IPS-20b (cell line): Measurements from ENCODE around the gene RBM12.
"Not testable (repeated sequence)": the region's sequence is repeated elsewhere in the genome, so short reads cannot be mapped to it uniquely, and the experiment has no call there.

Source experiments
- H3K27ac ChIP-seq: one replicate; pipeline ENCODE4 v1.5.1; 2013; ENCODE audit warnings: low read length
- H3K27me3 ChIP-seq: 2 replicates; pipeline ENCODE4 v1.6.1; 2013; ENCODE audit warnings: mild to moderate bottlenecking, low read length, inconsistent platforms; ENCODE audit not compliant: insufficient read depth
- H3K36me3 ChIP-seq: 2 replicates; pipeline ENCODE4 v1.6.1; 2013; ENCODE audit warnings: low read depth, mild to moderate bottlenecking, inconsistent platforms, low read length, moderate library complexity; ENCODE audit not compliant: insufficient read depth
- H3K4me1 ChIP-seq: 2 replicates; pipeline ENCODE4 v1.6.1; 2013; ENCODE audit warnings: mild to moderate bottlenecking, control low read depth, inconsistent platforms, low read length, moderate library complexity; ENCODE audit not compliant: insufficient read depth
- H3K4me3 ChIP-seq: 2 replicates; pipeline ENCODE4 v1.5.1; 2013; ENCODE audit warnings: mild to moderate bottlenecking, low read length, inconsistent platforms
- H3K9ac ChIP-seq: 2 replicates; pipeline ENCODE4 v1.6.1; 2013; ENCODE audit warnings: low read depth, mild to moderate bottlenecking, inconsistent platforms, low read length, moderate library complexity
- H3K9me3 ChIP-seq: 2 replicates; pipeline ENCODE4 v1.6.1; 2013; ENCODE audit warnings: mild to moderate bottlenecking, low read depth, low read length, inconsistent platforms; ENCODE audit not compliant: insufficient read depth

RBM12 gene, protein sequence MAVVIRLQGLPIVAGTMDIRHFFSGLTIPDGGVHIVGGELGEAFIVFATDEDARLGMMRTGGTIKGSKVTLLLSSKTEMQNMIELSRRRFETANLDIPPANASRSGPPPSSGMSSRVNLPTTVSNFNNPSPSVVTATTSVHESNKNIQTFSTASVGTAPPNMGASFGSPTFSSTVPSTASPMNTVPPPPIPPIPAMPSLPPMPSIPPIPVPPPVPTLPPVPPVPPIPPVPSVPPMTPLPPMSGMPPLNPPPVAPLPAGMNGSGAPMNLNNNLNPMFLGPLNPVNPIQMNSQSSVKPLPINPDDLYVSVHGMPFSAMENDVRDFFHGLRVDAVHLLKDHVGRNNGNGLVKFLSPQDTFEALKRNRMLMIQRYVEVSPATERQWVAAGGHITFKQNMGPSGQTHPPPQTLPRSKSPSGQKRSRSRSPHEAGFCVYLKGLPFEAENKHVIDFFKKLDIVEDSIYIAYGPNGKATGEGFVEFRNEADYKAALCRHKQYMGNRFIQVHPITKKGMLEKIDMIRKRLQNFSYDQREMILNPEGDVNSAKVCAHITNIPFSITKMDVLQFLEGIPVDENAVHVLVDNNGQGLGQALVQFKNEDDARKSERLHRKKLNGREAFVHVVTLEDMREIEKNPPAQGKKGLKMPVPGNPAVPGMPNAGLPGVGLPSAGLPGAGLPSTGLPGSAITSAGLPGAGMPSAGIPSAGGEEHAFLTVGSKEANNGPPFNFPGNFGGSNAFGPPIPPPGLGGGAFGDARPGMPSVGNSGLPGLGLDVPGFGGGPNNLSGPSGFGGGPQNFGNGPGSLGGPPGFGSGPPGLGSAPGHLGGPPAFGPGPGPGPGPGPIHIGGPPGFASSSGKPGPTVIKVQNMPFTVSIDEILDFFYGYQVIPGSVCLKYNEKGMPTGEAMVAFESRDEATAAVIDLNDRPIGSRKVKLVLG

DNA sequence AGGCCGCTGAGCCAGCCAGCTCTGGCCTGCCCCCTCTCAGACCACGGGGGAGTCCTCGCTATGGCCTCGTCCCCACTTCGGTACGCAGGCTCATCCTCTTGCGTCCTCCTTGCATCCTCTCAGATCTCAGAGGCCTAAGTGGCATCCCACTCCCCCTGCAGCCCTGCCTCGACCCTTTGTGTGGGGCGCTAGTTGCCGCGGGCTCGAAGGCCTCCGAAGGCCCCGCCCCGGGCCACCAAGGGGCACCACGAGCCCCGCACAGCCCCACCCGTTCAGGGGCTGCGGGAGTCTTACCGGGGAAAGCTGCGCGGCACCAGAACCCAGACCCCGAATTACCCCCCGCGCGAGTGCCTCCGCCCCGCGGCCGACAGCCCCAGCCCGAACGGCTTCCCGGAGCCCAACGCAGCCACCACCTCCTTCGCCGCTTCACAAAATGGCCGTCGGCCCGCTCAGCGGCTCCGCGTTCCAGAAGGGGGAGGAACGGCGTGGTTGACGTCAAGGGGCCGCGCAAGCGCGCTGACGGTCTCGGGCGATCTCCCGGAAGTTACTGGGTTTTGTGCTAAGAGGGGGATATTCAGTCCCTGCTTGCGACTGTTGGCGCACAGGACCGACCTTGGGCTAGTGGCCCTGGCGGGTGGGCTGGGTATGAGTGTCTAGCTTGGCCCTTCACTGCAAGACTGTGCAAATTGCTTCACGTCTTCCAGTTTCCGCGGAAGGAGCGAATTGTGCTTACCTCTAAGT, at the start of gene RBM12, which contains the start of gene CPNE1:
RBM12 (minus strand) TSS at position 435 of the 741 bp plus-strand sequence. CDS start 9,578 bp downstream, outside the sequence.
CPNE1 (minus strand) TSS at position 435 of the 741 bp plus-strand sequence. CDS start 31,977 bp downstream, outside the sequence.
- H3K9me3 ChIP-seq, result no peaks in the 10 kb centered on the region
- H3K4me1 ChIP-seq, result peaks cover 18% of the 10 kb centered on the region; the same call in 1 of the 2 replicates
- peak within 1 kb of the TSS; percentile 99 for H3K4me3 ChIP-seq
- H3K36me3 ChIP-seq, result peaks cover 9% of the 10 kb centered on the region; the same call in 1 of the 2 replicates
- peak within 1 kb of the TSS; percentile 99 for H3K9ac ChIP-seq
- H3K27me3 ChIP-seq, result no peaks in the 10 kb centered on the region
- H3K27ac ChIP-seq, result peak within 1 kb of the TSS; percentile 96

DNA sequence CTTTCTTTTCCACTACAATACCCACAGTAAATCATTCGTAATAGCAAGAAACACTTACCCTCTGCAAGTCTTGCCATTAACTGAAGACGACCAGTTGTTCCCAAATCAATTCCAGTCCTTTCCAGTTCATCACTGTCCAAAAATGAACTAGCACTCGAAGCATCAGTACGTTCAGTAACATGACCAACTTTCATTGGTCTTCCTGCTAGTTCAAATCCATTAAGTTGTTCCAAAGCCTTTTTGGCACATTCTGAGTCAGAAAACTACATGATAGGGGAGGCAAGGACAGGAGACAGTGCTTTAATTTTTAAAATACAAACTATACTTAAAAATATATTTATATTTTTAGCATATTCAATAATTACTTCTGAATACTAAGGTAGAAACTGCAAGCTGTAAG, 49.4 kb upstream of the RBM12 start:
- Histone ChIP-seq H3K9me3 (no peaks in the 10 kb centered on the region), H3K27ac (no peak overlapping the region)

DNA sequence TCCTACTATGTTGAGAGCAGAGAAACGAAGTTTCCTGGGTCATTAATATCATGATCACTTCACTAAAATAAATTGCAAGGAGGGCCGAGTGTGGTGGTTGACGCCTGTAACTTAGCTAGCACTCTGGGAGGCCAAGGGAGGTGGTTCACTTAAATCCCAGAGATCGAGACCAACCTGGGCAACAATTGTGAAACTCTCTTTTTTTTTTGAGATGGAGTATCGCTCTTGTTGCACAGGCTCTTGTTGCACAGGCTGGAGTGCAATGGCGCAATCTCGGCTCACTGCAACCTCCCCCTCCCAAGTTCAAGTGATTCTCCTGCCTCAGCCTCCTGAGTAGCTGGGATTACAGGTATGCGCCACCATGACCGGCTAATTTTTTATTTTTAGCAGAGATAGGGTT, 48.4 kb upstream of the RBM12 start:
- not testable (repeated sequence) for H3K9me3 ChIP-seq, H3K27me3 ChIP-seq, H3K27ac ChIP-seq, H3K9ac ChIP-seq, H3K4me3 ChIP-seq, H3K4me1 ChIP-seq
- H3K36me3 ChIP-seq, result peaks cover 100% of the 10 kb centered on the region

More for the DNA sequence above, 49.4 kb upstream of the RBM12 start:
- no peak overlapping the region for H3K9ac ChIP-seq
- H3K4me3 ChIP-seq, result no peak overlapping the region
- no peaks in the 10 kb centered on the region for H3K27me3 ChIP-seq
- H3K4me1 ChIP-seq, result no peaks in the 10 kb centered on the region
- H3K36me3 ChIP-seq, result peaks cover 100% of the 10 kb centered on the region

DNA sequence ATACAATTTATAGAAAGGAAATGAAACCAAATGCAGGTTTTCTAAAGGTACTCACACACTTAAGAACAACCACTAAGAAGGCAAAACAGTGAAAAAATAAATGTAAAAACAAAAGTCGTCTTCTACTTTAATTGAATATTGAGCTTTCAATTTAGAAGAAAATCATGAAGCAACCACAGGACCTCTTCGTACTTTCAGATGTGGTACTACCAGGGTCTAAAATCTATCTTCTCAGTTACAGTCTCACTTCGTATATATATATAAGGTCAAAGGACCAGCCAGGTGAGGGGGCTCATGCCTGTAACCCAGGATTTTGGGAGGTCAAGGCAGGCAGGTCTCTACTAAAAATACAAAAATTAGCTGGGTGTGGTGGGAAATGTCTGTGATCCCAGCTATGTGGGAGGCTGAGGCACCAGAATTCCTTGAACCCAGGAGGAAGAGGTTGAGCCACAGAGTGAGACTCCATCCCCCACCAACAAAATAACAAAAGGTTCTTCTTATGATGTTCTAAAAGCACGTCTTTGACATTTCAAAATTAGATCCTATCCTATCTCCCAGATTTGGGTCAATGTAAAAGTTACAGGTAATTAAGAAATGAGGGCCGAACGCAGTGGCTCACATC, 47.0 kb upstream of the RBM12 start:
- Histone ChIP-seq H3K27ac (no peak overlapping the region), H3K4me1 (no peaks in the 10 kb centered on the region), H3K36me3 (peaks cover 99% of the 10 kb centered on the region), H3K4me3 (no peak overlapping the region), H3K9ac (no peak overlapping the region), H3K9me3 (no peaks in the 10 kb centered on the region), H3K27me3 (no peaks in the 10 kb centered on the region)

DNA sequence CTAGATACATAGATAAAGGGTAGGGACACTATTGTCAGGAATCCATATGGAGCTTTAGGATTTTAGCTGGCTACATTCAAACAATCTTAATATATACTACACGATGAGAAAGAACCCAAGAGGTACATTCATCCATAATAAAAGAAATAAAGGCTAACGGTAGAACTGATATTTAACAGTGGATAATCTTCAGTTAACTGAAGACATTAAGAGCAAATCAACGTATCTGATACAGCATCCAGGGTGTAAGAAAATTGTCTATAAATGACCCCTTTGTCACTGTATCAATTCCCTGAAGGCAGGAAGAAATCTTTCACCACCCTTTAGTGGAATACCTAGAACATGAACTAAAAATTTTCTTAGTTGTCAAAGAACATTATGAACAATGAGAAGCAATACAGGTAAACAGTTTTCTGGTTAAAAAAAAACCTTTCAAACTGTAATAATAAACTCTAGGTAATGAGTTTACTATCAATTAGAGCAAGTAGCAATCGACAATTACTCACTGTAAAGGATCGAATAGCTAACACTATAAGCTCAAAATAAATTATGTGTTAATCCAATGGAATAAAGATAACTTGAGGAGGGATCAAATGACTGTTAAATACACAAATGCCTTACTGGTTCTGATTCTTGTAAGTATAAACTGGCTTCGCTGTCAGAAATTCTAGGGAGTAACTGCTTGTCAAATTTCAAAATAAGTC, 46.3 kb upstream of the RBM12 start:
- H3K4me3 ChIP-seq, result no peak overlapping the region
- H3K27me3 ChIP-seq, result no peaks in the 10 kb centered on the region
- H3K9ac ChIP-seq, result no peak overlapping the region
- no peak overlapping the region for H3K27ac ChIP-seq
- H3K9me3 ChIP-seq, result no peaks in the 10 kb centered on the region
- H3K4me1 ChIP-seq, result no peaks in the 10 kb centered on the region
- peaks cover 99% of the 10 kb centered on the region for H3K36me3 ChIP-seq

DNA sequence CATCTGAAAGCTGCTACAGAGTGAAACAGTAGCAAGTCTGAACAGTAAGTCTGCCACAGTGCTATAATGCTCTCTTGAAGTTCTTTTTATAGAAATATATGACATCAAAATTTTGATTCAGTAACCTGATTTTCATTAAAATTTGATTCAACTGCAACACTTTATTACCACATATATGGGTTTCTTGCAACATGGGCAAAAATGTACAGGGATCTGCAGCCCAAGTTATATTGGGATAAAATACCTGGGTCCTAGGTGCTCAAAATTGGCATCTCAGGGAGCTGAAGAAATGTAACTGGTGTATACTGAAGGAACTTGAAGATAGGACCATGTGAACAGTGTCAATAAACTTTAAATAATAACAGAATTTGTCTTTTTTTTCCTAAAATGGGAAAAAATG, 45.3 kb upstream of the RBM12 start:
- Histone ChIP-seq H3K4me1 (no peaks in the 10 kb centered on the region), H3K36me3 (peaks cover 99% of the 10 kb centered on the region), H3K27me3 (no peaks in the 10 kb centered on the region), H3K9ac (no peak overlapping the region), H3K4me3 (no peak overlapping the region), H3K27ac (no peak overlapping the region), H3K9me3 (no peaks in the 10 kb centered on the region)

DNA sequence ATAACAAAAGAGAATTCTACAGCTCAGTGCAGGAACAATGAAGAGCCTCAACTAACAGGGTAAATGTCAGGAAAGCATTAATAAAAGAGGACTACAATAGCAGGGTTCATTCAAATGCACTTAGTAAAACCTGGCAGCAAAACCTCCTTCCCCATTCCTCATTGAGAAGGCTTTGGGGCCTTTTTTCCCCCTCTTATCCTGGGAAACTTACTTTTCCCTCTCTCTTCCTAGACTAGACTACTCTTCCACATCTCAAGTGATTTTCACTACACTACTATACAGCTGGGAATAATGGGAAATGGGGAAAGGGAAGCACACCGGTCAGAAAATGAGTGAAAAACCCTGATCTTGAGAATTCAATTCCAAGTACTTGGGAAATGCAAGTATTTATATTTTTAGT, 44.6 kb upstream of the RBM12 start:
- peaks cover 99% of the 10 kb centered on the region for H3K36me3 ChIP-seq
- H3K9ac ChIP-seq, result no peak overlapping the region
- no peak overlapping the region for H3K4me3 ChIP-seq
- H3K9me3 ChIP-seq, result no peaks in the 10 kb centered on the region
- H3K4me1 ChIP-seq, result no peaks in the 10 kb centered on the region
- H3K27ac ChIP-seq, result no peak overlapping the region
- H3K27me3 ChIP-seq, result no peaks in the 10 kb centered on the region

DNA sequence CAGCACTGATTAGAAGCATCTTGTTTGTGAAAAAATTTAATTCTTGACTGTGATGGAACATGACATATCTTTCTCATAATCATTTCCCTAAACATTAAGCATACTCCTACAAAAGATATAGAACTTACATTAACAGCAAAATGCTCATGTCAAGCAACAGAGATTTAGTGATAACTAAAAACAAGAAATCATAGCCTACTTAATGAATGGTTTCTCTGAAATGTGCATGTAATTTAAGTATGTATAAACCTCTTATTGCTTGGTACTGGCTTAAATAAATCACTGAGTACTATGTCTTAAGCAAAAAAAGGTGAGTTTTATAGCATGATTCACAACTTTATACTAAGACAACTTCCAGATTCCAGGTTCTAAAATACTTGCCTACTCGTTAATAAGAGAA, 43.8 kb upstream of the RBM12 start:
- no peaks in the 10 kb centered on the region for H3K27me3 ChIP-seq
- no peaks in the 10 kb centered on the region for H3K4me1 ChIP-seq
- no peak overlapping the region for H3K27ac ChIP-seq
- H3K36me3 ChIP-seq, result peaks cover 99% of the 10 kb centered on the region
- H3K9ac ChIP-seq, result no peak overlapping the region
- no peaks in the 10 kb centered on the region for H3K9me3 ChIP-seq
- no peak overlapping the region for H3K4me3 ChIP-seq

DNA sequence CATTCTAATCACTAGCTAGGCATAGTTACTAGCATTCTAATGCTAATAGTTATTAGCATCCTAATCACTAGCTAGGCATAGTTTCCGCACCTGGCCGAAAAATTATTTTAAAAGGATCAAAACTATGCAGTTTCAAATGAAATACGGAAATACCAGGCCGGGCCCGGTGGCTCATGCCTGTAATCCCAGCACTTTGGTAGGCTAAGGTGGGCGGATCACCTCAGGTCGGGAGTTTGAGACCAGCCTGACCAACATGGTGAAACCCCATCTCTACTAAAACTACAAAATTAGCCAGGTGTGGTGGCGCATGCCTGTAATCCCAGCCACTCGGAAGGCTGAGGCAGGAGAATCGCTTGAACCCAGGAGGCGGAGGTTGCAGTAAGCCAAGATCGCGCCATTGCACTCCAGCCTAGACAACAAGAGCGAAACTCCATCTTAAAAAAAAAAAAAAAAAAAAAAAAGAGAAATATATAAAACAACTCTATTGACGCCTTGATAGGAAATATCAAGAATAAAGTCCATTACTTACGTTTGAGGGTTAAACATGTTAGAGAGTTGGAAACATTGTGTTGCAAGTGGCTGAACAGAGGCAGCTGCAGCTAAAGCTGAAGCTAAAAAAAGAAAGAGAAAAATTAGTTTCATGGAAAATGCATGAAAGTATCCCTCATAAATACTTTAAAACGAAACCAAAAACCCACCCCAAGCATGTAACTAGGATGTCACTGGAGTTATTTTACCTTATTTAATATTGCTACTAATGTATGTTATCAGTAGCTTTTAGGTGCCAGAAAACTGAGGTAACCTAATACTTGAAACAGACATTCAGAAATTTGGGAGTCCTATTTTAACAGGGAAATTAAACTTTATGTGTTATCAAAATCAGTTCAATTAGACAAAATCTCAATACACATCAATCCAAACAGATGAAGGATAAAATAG, 42.2 kb upstream of the RBM12 start:
- H3K4me3 ChIP-seq, H3K27ac ChIP-seq, H3K27me3 ChIP-seq, H3K4me1 ChIP-seq, H3K9me3 ChIP-seq, H3K9ac ChIP-seq: not testable (repeated sequence)
- H3K36me3 ChIP-seq, result peaks cover 99% of the 10 kb centered on the region

DNA sequence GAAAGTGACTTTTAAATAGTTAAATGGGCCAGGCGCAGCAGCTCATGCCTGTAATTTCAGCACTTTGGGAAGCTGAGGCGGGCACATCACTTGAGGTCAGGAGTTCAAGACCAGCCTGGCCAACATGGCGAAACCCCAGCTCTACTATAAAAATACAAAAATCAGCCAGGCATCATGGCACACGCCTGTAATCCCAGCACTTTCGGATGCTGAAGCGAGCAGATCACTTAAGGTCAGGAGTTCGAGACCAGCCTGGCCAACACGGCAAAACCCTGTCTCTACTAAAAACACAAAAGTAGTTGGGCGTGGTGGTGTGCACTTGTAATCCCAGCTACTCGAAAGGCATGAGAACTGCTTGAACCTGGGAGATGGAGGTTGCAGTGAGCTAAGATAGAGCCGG, 41.2 kb upstream of the RBM12 start:
- not testable (repeated sequence) for H3K4me1 ChIP-seq, H3K27ac ChIP-seq

More for the DNA sequence above, 41.2 kb upstream of the RBM12 start:
- H3K9me3 ChIP-seq, H3K27me3 ChIP-seq, H3K9ac ChIP-seq, H3K4me3 ChIP-seq: not testable (repeated sequence)
- H3K36me3 ChIP-seq, result peaks cover 96% of the 10 kb centered on the region
